ENCODE measurements around the gene GNB1.

- TF ChIP-seq EZH2 (IDR thresholded peaks at IDR 0.05; ENCODE audit: borderline replicate concordance, low read depth, low read length, severe bottlenecking) (no peak), CTCF (IDR thresholded peaks at IDR 0.05; ENCODE audit: borderline replicate concordance, extremely low read depth, low read length, poor library complexity, severe bottlenecking) (no peak)
Measured at GRCh38 chr1:1922702-1922955, 31.7 kb upstream of the GNB1 start.

All from DND-41 (cell line).